Mesendoderm (in vitro differentiated cells): ENCODE results near the gene CEP83.
A peak's percentile ranks its signal among the peaks of the same experiment; 100 is the strongest.

Source experiments
- DNase-seq: peaks from one replicate; pipeline ENCODE4 v3.0.0; 2013
- H2AK5ac ChIP-seq: 2 replicates; pipeline ENCODE4 v1.6.1; 2013; ENCODE audit warnings: low read length, inconsistent platforms
- H2BK120ac ChIP-seq: 2 replicates; pipeline ENCODE4 v1.6.1; 2013; ENCODE audit warnings: low read depth, mild to moderate bottlenecking, low read length, moderate library complexity, mixed read lengths
- H2BK15ac ChIP-seq: replicated peaks from 2 replicates; pipeline ENCODE4 v1.6.1; 2013; ENCODE audit warnings: low read depth, mild to moderate bottlenecking, moderate library complexity
- H2BK5ac ChIP-seq: 2 replicates; pipeline ENCODE4 v1.6.1; 2013; ENCODE audit warnings: low read length, inconsistent platforms
- H3K18ac ChIP-seq: 2 replicates; pipeline ENCODE4 v1.6.1; 2013; ENCODE audit warnings: mild to moderate bottlenecking, low read length, mixed read lengths
- H3K23ac ChIP-seq: one replicate; pipeline ENCODE4 v1.6.1; 2013; ENCODE audit warnings: low read length
- H3K27ac ChIP-seq: 2 replicates; pipeline ENCODE4 v1.5.1; 2013; ENCODE audit warnings: low read depth, mild to moderate bottlenecking, inconsistent platforms, low read length, moderate library complexity
- H3K27me3 ChIP-seq: 2 replicates; pipeline ENCODE4 v1.6.1; 2013; ENCODE audit warnings: low read length, control low read depth, mild to moderate bottlenecking, inconsistent platforms; ENCODE audit not compliant: insufficient read depth, poor library complexity
- H3K36me3 ChIP-seq: 2 replicates; pipeline ENCODE4 v1.6.1; 2013; ENCODE audit warnings: low read length, inconsistent platforms; ENCODE audit not compliant: control insufficient read depth, insufficient read depth
- H3K4ac ChIP-seq: one replicate; pipeline ENCODE4 v1.6.1; 2013; ENCODE audit warnings: low read depth, mild to moderate bottlenecking, low read length, moderate library complexity
- H3K4me1 ChIP-seq: 2 replicates; pipeline ENCODE4 v1.6.1; 2013; ENCODE audit warnings: low read depth, low read length, inconsistent platforms; ENCODE audit not compliant: control insufficient read depth
- H3K4me2 ChIP-seq: 2 replicates; pipeline ENCODE4 v1.6.1; 2013; ENCODE audit warnings: low read length
- H3K4me3 ChIP-seq: 2 replicates; pipeline ENCODE4 v1.5.1; 2013; ENCODE audit warnings: mild to moderate bottlenecking, low read length
- H3K56ac ChIP-seq: one replicate; pipeline ENCODE4 v1.6.1; 2013; ENCODE audit warnings: low read length
- H3K79me1 ChIP-seq: 2 replicates; pipeline ENCODE4 v1.6.1; 2013; ENCODE audit warnings: low read length, inconsistent platforms
- H3K79me2 ChIP-seq: 2 replicates; pipeline ENCODE4 v1.6.1; 2013; ENCODE audit warnings: mild to moderate bottlenecking, low read length; ENCODE audit not compliant: control insufficient read depth, insufficient read depth
- H3K9ac ChIP-seq: 2 replicates; pipeline ENCODE4 v1.6.1; 2013; ENCODE audit warnings: low read length, inconsistent platforms
- H4K5ac ChIP-seq: one replicate; pipeline ENCODE4 v1.6.1; 2013; ENCODE audit warnings: low read length
- H4K8ac ChIP-seq: one replicate; pipeline ENCODE4 v1.6.1; 2013; ENCODE audit warnings: low read depth, mild to moderate bottlenecking, control low read depth, low read length, moderate library complexity
- WGBS: extraction: QIAGEN DNeasy Blood & Tissue Kit; methylation state at CpG from one replicate; pipeline ENCODE4 v1.1.7; 2013; ENCODE audit warnings: low lambda C conversion rate, missing lambda C conversion rate; ENCODE audit not compliant: insufficient coverage; ENCODE audit errors: extremely low coverage; 5-methylcytosine and 5-hydroxymethylcytosine counted together

Gene CEP83

DNA sequence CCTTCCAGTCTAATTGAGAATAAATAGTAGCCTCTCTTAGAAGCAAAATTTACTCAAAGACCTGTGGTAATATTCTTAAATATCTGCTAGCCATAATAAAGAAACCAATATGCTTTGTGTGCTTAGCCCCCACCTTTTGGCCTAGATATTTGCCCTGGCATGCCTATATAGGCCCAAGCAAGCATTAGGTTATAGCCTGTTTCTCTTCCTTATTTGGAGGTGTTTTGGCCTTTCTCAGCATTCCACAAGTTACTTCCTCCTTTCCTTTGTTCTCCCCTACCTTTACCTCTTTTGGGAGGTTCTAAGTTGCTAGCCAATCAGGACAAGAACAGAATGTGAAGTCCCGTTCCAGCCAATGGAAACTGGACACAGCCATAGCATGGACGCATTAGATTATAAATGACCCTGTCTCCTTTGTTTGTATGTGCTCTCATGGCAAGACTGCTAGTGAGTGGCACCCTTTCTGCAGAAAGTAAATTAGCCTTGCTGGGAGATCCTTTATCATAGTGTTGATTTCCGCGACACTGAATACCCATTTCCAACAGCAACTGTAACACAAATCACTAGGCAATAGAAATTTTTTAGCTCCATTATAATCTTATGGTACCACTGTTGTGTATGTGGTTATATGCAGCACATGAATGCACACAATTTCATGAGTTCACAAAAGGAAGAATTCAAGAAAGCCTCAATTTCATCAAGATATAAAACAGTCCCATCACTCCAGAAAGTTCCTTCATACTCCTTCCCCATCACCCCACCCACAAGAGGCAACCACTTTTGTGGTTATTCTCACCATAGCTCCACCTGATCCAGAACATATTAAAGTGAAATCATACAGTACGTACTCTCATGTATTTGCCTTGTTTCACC is 37.6 kb downstream of the CEP83 start:
- no peak overlapping the region for H3K4ac ChIP-seq
- H2BK15ac ChIP-seq, result no peak overlapping the region
- peaks cover 4% of the 10 kb centered on the region for H3K79me1 ChIP-seq
- no peak overlapping the region for H3K4me2 ChIP-seq
- DNase-seq, result no peak
- H3K36me3 ChIP-seq, result no peaks in the 10 kb centered on the region
- H4K8ac ChIP-seq, result no peak overlapping the region
- H3K23ac ChIP-seq, result no peak overlapping the region
- no peaks in the 10 kb centered on the region for H3K27me3 ChIP-seq
- H3K9ac ChIP-seq, result no peak overlapping the region
- no peak overlapping the region for H2BK5ac ChIP-seq
- WGBS, result no CpG with 5 or more reads among the region's 5 CpGs
- H3K18ac ChIP-seq, result no peak overlapping the region
- H3K27ac ChIP-seq, result no peak overlapping the region
- H3K79me2 ChIP-seq, result peaks cover 2% of the 10 kb centered on the region
- H3K4me1 ChIP-seq, result peaks cover 2% of the 10 kb centered on the region
- H4K5ac ChIP-seq, result no peak overlapping the region
- no peak overlapping the region for H3K56ac ChIP-seq
- H2AK5ac ChIP-seq, result no peak overlapping the region
- H2BK120ac ChIP-seq, result no peak overlapping the region
- peak overlapping the region; percentile 11 for H3K4me3 ChIP-seq

DNA sequence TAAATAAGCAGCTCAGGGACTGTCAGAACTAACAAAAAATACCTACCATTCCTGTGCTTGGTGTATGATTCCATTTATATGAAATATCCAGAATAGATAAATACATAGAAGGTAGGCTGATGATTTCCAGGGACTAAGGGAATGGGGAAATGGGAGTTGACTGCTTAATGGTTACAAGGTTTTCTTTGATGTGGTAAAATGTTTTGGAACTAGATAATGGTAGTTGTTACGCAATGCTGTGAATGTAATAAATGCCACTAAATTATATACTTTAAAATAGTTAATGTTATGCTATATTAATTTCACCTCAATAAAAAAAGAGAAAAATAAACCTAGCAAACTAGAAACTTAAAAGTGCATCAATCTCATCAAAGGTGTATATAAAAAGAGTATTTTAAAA is 41.1 kb downstream of the CEP83 start:
- peaks cover 2% of the 10 kb centered on the region for H3K79me1 ChIP-seq
- no peak for DNase-seq
- no peak overlapping the region for H3K4me3 ChIP-seq
- H2BK5ac ChIP-seq, result no peak overlapping the region
- no peak overlapping the region for H3K4ac ChIP-seq
- no peaks in the 10 kb centered on the region for H3K36me3 ChIP-seq
- no peak overlapping the region for H3K9ac ChIP-seq
- H3K23ac ChIP-seq, result no peak overlapping the region
- H2AK5ac ChIP-seq, result no peak overlapping the region
- no peak overlapping the region for H3K4me2 ChIP-seq
- no peak overlapping the region for H4K5ac ChIP-seq
- no peak overlapping the region for H3K27ac ChIP-seq
- no peak overlapping the region for H3K56ac ChIP-seq
- H2BK15ac ChIP-seq, result no peak overlapping the region
- H4K8ac ChIP-seq, result no peak overlapping the region
- H3K4me1 ChIP-seq, result no peaks in the 10 kb centered on the region
- no CpG with 5 or more reads among the region's 1 CpG for WGBS
- no peak overlapping the region for H3K18ac ChIP-seq
- H3K79me2 ChIP-seq, result no peaks in the 10 kb centered on the region
- H3K27me3 ChIP-seq, result no peaks in the 10 kb centered on the region
- no peak overlapping the region for H2BK120ac ChIP-seq

DNA sequence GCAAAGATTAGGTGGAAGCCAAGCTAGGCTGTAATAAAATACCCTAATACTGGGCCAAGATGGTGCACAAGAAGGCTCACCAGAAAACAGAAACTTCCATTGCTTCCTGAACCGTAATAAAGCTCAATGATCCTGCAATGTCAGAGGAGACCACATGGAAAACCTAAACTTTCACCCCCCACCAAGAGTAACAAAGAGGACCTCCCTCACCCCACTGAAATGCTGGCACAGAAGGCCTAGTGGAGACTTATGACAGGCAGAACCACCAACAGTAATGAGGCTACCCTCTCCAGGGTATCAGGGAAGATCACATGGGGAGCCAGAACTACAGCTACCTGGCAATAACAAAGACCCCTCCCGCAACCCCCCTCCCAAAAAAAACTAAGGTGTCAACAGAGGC is 43.1 kb downstream of the CEP83 start:
- H3K56ac ChIP-seq, result no peak overlapping the region
- no CpG with 5 or more reads among the region's 2 CpGs for WGBS
- no peak for DNase-seq
- H3K79me2 ChIP-seq, result no peaks in the 10 kb centered on the region
- no peak overlapping the region for H3K18ac ChIP-seq
- no peak overlapping the region for H2BK15ac ChIP-seq
- H3K27me3 ChIP-seq, result no peaks in the 10 kb centered on the region
- H3K36me3 ChIP-seq, result no peaks in the 10 kb centered on the region
- no peak overlapping the region for H3K9ac ChIP-seq
- H3K4ac ChIP-seq, result no peak overlapping the region
- H3K4me2 ChIP-seq, result no peak overlapping the region
- no peak overlapping the region for H2AK5ac ChIP-seq
- H3K23ac ChIP-seq, result no peak overlapping the region
- H3K27ac ChIP-seq, result no peak overlapping the region
- H3K4me1 ChIP-seq, result no peaks in the 10 kb centered on the region
- no peak overlapping the region for H4K5ac ChIP-seq
- H3K79me1 ChIP-seq, result no peaks in the 10 kb centered on the region
- H2BK120ac ChIP-seq, result no peak overlapping the region
- H4K8ac ChIP-seq, result no peak overlapping the region
- no peak overlapping the region for H2BK5ac ChIP-seq
- H3K4me3 ChIP-seq, result no peak overlapping the region

DNA sequence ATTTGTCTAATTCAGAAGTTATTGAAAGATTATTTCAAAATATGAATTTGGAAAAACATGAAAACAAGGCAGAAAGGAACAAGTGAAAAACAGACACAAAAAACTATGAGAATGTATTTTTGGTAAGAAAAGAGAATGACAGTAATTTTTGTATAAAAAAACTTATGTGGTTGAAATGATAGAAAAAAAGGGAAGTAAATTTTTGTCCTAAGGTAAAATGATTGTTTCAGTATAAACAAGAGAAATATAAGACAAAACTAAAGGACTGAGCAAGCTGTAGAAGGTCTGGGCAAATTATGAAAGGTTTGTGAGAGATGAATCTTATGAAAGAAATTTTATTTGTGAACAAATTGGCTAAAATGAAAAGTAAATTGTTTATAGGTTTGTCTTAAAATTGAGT is 44.6 kb downstream of the CEP83 start:
- no peak overlapping the region for H3K9ac ChIP-seq
- H2BK120ac ChIP-seq, result no peak overlapping the region
- H2BK5ac ChIP-seq, result no peak overlapping the region
- no peak overlapping the region for H3K4me3 ChIP-seq
- no peaks in the 10 kb centered on the region for H3K4me1 ChIP-seq
- no peak overlapping the region for H3K18ac ChIP-seq
- no peaks in the 10 kb centered on the region for H3K27me3 ChIP-seq
- H2AK5ac ChIP-seq, result no peak overlapping the region
- no peak overlapping the region for H3K23ac ChIP-seq
- no peak overlapping the region for H3K56ac ChIP-seq
- no peaks in the 10 kb centered on the region for H3K36me3 ChIP-seq
- H4K5ac ChIP-seq, result no peak overlapping the region
- no peak overlapping the region for H3K27ac ChIP-seq
- no peak overlapping the region for H2BK15ac ChIP-seq
- no peak for DNase-seq
- no peak overlapping the region for H3K4me2 ChIP-seq
- H3K4ac ChIP-seq, result no peak overlapping the region
- no peak overlapping the region for H4K8ac ChIP-seq
- H3K79me2 ChIP-seq, result no peaks in the 10 kb centered on the region
- H3K79me1 ChIP-seq, result no peaks in the 10 kb centered on the region

DNA sequence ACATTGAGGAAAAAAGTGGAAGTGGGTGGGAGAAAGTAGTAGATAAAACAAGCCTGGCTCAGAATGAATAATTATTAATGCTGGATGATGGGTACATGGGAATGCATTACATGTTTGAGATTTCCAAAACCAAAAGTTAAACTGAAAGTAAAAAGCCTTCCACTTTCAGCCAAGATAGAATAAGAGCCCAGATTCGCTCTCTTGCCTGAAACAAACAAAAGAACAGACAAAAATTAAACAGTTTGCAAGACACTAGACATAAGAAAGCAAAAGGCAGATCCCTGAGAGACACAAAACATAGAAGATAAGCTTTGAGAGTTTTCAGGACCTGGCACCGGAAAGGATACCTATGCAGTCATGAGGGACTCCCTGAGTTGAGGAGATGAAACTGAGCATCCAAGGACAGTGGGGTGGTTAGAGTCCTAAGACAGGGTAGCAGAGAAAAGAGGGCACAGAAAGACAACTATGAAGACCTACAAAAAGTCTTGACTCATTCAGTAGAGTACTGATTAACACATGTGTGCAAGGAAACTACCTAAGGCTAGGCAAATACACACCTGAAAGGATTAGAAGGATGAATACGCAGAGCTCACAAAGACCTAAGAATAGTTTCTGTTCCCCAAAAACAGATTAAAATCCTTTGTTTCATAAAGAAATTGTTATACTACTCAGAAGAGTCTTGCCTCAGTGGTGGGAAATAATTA is 54.1 kb downstream of the CEP83 start:
- Histone ChIP-seq H3K4me1 (no peaks in the 10 kb centered on the region), H2BK120ac (no peak overlapping the region), H4K5ac (no peak overlapping the region), H3K27ac (no peak overlapping the region), H3K79me2 (no peaks in the 10 kb centered on the region), H4K8ac (no peak overlapping the region), H3K23ac (no peak overlapping the region), H3K18ac (no peak overlapping the region), H3K4me2 (no peak overlapping the region), H2AK5ac (no peak overlapping the region), H3K9ac (no peak overlapping the region), H3K36me3 (no peaks in the 10 kb centered on the region), H3K27me3 (no peaks in the 10 kb centered on the region), H3K4ac (no peak overlapping the region), H3K79me1 (no peaks in the 10 kb centered on the region), H2BK5ac (no peak overlapping the region), H2BK15ac (no peak overlapping the region), H3K4me3 (no peak overlapping the region), H3K56ac (no peak overlapping the region)
- DNase-seq, result no peak
- WGBS, result no CpG with 5 or more reads among the region's 3 CpGs
